ENCODE measurements around the gene OTUD5.

DNA sequence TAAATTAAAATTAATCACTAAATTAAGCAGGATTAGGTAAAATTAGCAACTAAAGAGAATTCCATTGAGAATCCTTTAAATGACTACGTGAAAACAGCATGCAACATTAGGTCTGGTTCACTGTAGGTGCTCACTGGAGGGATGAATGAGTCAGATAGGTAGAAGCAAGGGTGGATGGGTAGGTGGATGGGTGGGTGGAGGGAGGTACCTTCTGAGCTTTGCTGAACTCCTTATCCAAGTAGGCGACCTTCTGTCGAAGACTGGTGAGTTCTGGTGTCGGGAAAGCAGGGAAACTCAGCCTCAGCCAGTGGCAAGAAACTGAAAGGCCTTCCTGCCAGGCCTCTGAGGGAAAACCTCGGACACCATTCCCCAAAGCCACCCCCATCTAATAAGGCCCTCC, 41.6 kb upstream of the OTUD5 start:
- TF ChIP-seq, protein P1, sequence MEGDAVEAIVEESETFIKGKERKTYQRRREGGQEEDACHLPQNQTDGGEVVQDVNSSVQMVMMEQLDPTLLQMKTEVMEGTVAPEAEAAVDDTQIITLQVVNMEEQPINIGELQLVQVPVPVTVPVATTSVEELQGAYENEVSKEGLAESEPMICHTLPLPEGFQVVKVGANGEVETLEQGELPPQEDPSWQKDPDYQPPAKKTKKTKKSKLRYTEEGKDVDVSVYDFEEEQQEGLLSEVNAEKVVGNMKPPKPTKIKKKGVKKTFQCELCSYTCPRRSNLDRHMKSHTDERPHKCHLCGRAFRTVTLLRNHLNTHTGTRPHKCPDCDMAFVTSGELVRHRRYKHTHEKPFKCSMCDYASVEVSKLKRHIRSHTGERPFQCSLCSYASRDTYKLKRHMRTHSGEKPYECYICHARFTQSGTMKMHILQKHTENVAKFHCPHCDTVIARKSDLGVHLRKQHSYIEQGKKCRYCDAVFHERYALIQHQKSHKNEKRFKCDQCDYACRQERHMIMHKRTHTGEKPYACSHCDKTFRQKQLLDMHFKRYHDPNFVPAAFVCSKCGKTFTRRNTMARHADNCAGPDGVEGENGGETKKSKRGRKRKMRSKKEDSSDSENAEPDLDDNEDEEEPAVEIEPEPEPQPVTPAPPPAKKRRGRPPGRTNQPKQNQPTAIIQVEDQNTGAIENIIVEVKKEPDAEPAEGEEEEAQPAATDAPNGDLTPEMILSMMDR (conservative IDR thresholded peaks at IDR 0.05 in 1 of 2, IDR thresholded peaks at IDR 0.05 in 1 of 2; ENCODE audit: low read depth in 1 of 2, low read length in 2 of 2), result no peak
- no peak for TF ChIP-seq EZH2 (IDR thresholded peaks at IDR 0.05; ENCODE audit: low read length, missing control alignments)
